GM12878 (cell line): ENCODE results near the gene ALKBH1. TPM values are rescaled to one million over a fixed set of nuclear protein-coding genes. Genes with fewer than 3 reads are reported as not detected.
A peak's percentile ranks its signal among the peaks of the same experiment; 100 is the strongest.

Source experiments
- ATAC-seq: fragments of 200-7000 bp; cut with Tn5 transposase; 3 replicates; pipeline ENCODE4 v1.9.1; 2020; ENCODE audit warnings: mild to moderate bottlenecking, moderate library complexity
- BruUV-seq: library from RNA; stranded (reverse); fragments of 400-500 nt; replicated peaks from 2 replicates; lab custom pipeline; 2021; lab: Mats Ljungman, UMichigan
- CTCF ChIA-PET: fragments of 300-600 bp; sonication (Branson Sonifier 250); formaldehyde crosslinking; extraction: SDS; loops from one replicate; lab custom pipeline; 2021; ENCODE audit warnings: inconsistent platforms; lab: Yijun Ruan, JAX
- POLR2A ChIA-PET: fragments of 350-600 bp; formaldehyde crosslinking; extraction: SDS; loops from one replicate; lab custom pipeline; 2021; ENCODE audit warnings: inconsistent platforms; lab: Charles Lee
- RAD21 ChIA-PET: fragments of 300-600 bp; sonication (Branson Sonifier 250); formaldehyde crosslinking; loops from one replicate; lab custom pipeline; 2023; ENCODE audit warnings: antibody characterized with exemption; ENCODE audit not compliant: unreplicated experiment; lab: Charles Lee
- SMC1A ChIA-PET: fragments of 300-600 bp; sonication (Branson Sonifier 250); formaldehyde crosslinking; loops from one replicate; lab custom pipeline; 2023; ENCODE audit not compliant: unreplicated experiment, uncharacterized antibody; lab: Charles Lee
- DNase-seq: peaks from one replicate; pipeline ENCODE4 v3.0.0-alpha.2; 2011; ENCODE audit warnings: low read depth, low spot score
- FAIRE-seq: peaks from 3 replicates; lab custom pipeline; 2011; peaks lifted over from hg19 to GRCh38; lab: Jason Lieb, UNC
- H2AFZ ChIP-seq: 2 replicates; pipeline ENCODE4 v1.6.0; 2011; ENCODE audit warnings: low read depth, low read length, control low read depth; ENCODE audit not compliant: control insufficient read depth
- H3K27ac ChIP-seq: 2 replicates; pipeline ENCODE4 v1.5.1; 2011; ENCODE audit warnings: control low read depth; ENCODE audit not compliant: control insufficient read depth, insufficient read depth
- H3K27me3 ChIP-seq, 2 experiments: replicated peaks in 1 of 2; 2 replicates each; pipeline versions ENCODE4 v1.6.0 to v1.6.1; 2011; ENCODE audit warnings: low read length in 1 of 2; ENCODE audit not compliant: control insufficient read depth in 2 of 2, insufficient read depth in 2 of 2
- H3K36me3 ChIP-seq, 2 experiments: 2 replicates each; pipeline ENCODE4 v1.5.1; 2011; ENCODE audit warnings: low read length in 1 of 2; ENCODE audit not compliant: control insufficient read depth in 2 of 2, insufficient read depth in 2 of 2
- H3K4me1 ChIP-seq: 2 replicates; pipeline ENCODE4 v1.6.1; 2011; ENCODE audit warnings: mild to moderate bottlenecking, low read length, moderate library complexity, mixed read lengths; ENCODE audit not compliant: control insufficient read depth, insufficient read depth
- H3K4me2 ChIP-seq: 2 replicates; pipeline ENCODE4 v1.6.0; 2011; ENCODE audit warnings: control low read depth; ENCODE audit not compliant: control insufficient read depth, insufficient read depth
- H3K4me3 ChIP-seq: fragments of 200-600 bp; sonication (generic); 2 replicates; pipeline ENCODE4 v1.5.1; 2016
- H3K79me2 ChIP-seq: 2 replicates; pipeline ENCODE4 v1.6.0; 2011; ENCODE audit warnings: low read length; ENCODE audit not compliant: control insufficient read depth, insufficient read depth
- H3K9ac ChIP-seq: 2 replicates; pipeline ENCODE4 v1.8.0; 2011; ENCODE audit warnings: low read length, control low read depth, mixed read lengths; ENCODE audit not compliant: control insufficient read depth, insufficient read depth
- H3K9me3 ChIP-seq: replicated peaks from 3 replicates; pipeline ENCODE4 v1.5.1; 2011; ENCODE audit warnings: mild to moderate bottlenecking, low read length; ENCODE audit not compliant: control insufficient read depth, insufficient read depth
- H4K20me1 ChIP-seq: 2 replicates; pipeline ENCODE4 v1.6.0; 2011; ENCODE audit not compliant: control insufficient read depth, insufficient read depth
- BHLHE40 ChIP-seq, 2 experiments: fragments of 450-650 bp in 1 of 2; IDR thresholded peaks; 2 replicates each; pipeline ENCODE4 v1.6.1; 2011 to 2017; ENCODE audit warnings: low read depth in 2 of 2, borderline replicate concordance in 1 of 2, improper control_type of control experiment in 1 of 2, low read length in 1 of 2, mild to moderate bottlenecking in 1 of 2
- CEBPB ChIP-seq, 2 experiments: fragments of 150-350 bp in 1 of 2; IDR thresholded peaks; 2 replicates each; pipeline ENCODE4 v1.6.1; 2012 to 2014; ENCODE audit warnings: low read depth in 2 of 2, low read length in 2 of 2, borderline replicate concordance in 1 of 2, inconsistent platforms in 1 of 2
- CHD2 ChIP-seq: IDR thresholded peaks from 2 replicates; pipeline ENCODE4 v1.6.1; 2011; ENCODE audit warnings: low read depth, low read length, improper control_type of control experiment, borderline replicate concordance
- GABPA ChIP-seq: IDR thresholded peaks from 2 replicates; pipeline ENCODE4 v1.6.1; 2014; ENCODE audit warnings: antibody characterized with exemption, low read depth, mild to moderate bottlenecking, inconsistent platforms
- IKZF2 ChIP-seq, 2 experiments: fragments of 450-650 bp; IDR thresholded peaks; 2 replicates each; pipeline ENCODE4 v1.6.1; 2017; ENCODE audit warnings: mild to moderate bottlenecking in 2 of 2, moderate library complexity in 2 of 2
- MTA2 ChIP-seq: fragments of 450-650 bp; IDR thresholded peaks from 2 replicates; pipeline ENCODE4 v1.6.1; 2016; ENCODE audit warnings: low read depth, mild to moderate bottlenecking, moderate library complexity
- PAX5 ChIP-seq: IDR thresholded peaks from 2 replicates; pipeline ENCODE4 v1.6.1; 2011; ENCODE audit warnings: low read depth, low read length, borderline replicate concordance
- PAX8 ChIP-seq: fragments of 450-650 bp; IDR thresholded peaks from 2 replicates; pipeline ENCODE4 v1.6.1; 2017; ENCODE audit warnings: mild to moderate bottlenecking, moderate library complexity
- PML ChIP-seq: IDR thresholded peaks from 2 replicates; pipeline ENCODE4 v1.6.1; 2012; ENCODE audit warnings: low read length, inconsistent platforms
- RAD21 ChIP-seq: IDR thresholded peaks from 2 replicates; pipeline ENCODE4 v1.6.1; 2011; ENCODE audit warnings: mild to moderate bottlenecking, low read depth, low read length, moderate library complexity; ENCODE audit not compliant: insufficient read depth
- RB1 ChIP-seq: fragments of 450-650 bp; formaldehyde crosslinking; IDR thresholded peaks from 2 replicates; pipeline ENCODE4 v1.6.1; 2017; ENCODE audit warnings: mild to moderate bottlenecking, borderline replicate concordance
- TCF12 ChIP-seq: IDR thresholded peaks from 2 replicates; pipeline ENCODE4 v1.6.1; 2011; ENCODE audit warnings: low read depth, mild to moderate bottlenecking, low read length
- WGBS: methylation state at CpG from one replicate; pipeline ENCODE4 v1.1.6; 2016; ENCODE audit warnings: low lambda C conversion rate; ENCODE audit not compliant: insufficient replicate concordance, insufficient coverage; ENCODE audit errors: missing lambda C conversion rate; 5-methylcytosine and 5-hydroxymethylcytosine counted together
- in situ Hi-C: fragments of 300-500 bp; cut with MboI; formaldehyde crosslinking; loops from 9 replicates; pipeline ENCODE4 v1.14.3; 2018; ENCODE audit warnings: mixed read lengths
- intact Hi-C: fragments of 100-400 bp; cut with micrococcal nuclease; formaldehyde crosslinking; loops from one replicate; pipeline ENCODE4 v1.14.2; 2022; ENCODE audit not compliant: unreplicated experiment
- polyA plus RNA-seq, 11 experiments: library from polyadenylated mRNA; depleted of rRNA in 4 of 11; unstranded in 6 of 11; stranded (reverse) in 5 of 11; fragments of >200 nt; fragmentation: Nextera tagmentation in 4 of 11; fragmentation: Illumina TruSeq in 1 of 11; extraction: Ambion mirVana in 4 of 11; extraction: Trizol in 1 of 11; gene quantifications; 1 replicate in 1 of 11; 2 replicates in 10 of 11; pipeline versions ENCODE4 v1.2.1 to v1.2.3, GENCODE V29; 2011 to 2016; ENCODE audit warnings: inconsistent platforms in 2 of 11, missing spikeins in 2 of 11, low read depth in 1 of 11
- total RNA-seq, 4 experiments: library from RNA; depleted of rRNA in 3 of 4; stranded (reverse); fragments of >200 nt in 3 of 4; fragmentation: Illumina TruSeq in 1 of 4; extraction: Trizol in 1 of 4; gene quantifications; 2 replicates each; pipeline versions ENCODE4 v1.2.1 to v1.2.3, GENCODE V29; 2013 to 2021
- TF ChIP-seq, protein P1 (sequence below): fragments of 450-650 bp; IDR thresholded peaks from 2 replicates; pipeline ENCODE4 v1.6.1; 2014; ENCODE audit warnings: mild to moderate bottlenecking
- TF ChIP-seq, protein P2 (sequence below): fragments of 450-650 bp; IDR thresholded peaks from 2 replicates; pipeline ENCODE4 v1.6.1; 2016; ENCODE audit warnings: mild to moderate bottlenecking
- TF ChIP-seq, protein P3 (sequence below), 3 experiments: IDR thresholded peaks in 2 of 3; conservative IDR thresholded peaks in 1 of 3; 2 replicates each; pipeline ENCODE4 v1.5.1; 2011; ENCODE audit warnings: low read depth in 3 of 3, low read length in 3 of 3, mild to moderate bottlenecking in 3 of 3, control low read depth in 2 of 3, moderate library complexity in 2 of 3, inconsistent platforms in 1 of 3, mixed read lengths in 1 of 3; ENCODE audit not compliant: control insufficient read depth in 2 of 3, insufficient read depth in 1 of 3; ENCODE audit errors: extremely low read depth in 1 of 3
- TF ChIP-seq, protein P4 (sequence below): fragments of 450-650 bp; IDR thresholded peaks from 2 replicates; pipeline ENCODE4 v1.6.1; 2016; ENCODE audit warnings: mild to moderate bottlenecking
- TF ChIP-seq, protein P5 (sequence below): IDR thresholded peaks from 2 replicates; pipeline ENCODE4 v1.6.1; 2012; ENCODE audit warnings: low read length, inconsistent platforms

ALKBH1 gene
- total and polyA plus RNA-seq, 10 of the 15 experiments (the other 5 are each of a cell fraction or from before 2014, with no cell fraction given): 6.5 to 24.1 (median 17.0) TPM

DNA sequence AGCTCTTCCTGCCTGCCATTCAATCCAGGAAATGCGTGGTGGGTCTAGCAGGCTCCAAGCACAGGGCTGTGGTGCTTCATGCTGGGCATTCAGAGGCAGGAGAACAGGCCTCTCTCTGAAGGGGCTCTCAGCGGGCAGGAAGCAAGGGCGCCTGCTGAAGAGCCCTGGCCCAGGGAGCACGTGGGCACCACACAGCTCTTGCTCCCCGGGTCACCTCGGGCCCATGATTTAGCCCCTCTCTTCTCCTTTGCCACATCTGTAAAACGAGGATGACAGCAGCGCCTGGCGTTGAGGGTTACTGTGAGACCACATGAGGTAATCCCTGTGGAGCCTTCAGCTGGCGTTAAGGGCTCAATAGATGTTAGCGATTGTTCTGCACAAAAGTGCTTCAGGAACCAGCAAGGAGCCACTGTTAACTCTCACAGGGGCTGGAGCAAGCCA is 53.8 kb downstream of the ALKBH1 start:
- CTCF ChIA-PET: interaction anchor here (0.8 to 1.2 kb wide), 3 partner anchors 16 to 913 kb away, joined by 3 to 5 read pairs (median 3); no protein-coding TSS in a partner anchor
- TF ChIP-seq BHLHE40 (IDR thresholded peaks at IDR 0.05; ENCODE audit: borderline replicate concordance in 1 of 2, low read depth in 2 of 2, low read length in 1 of 2) (no peak), CEBPB (IDR thresholded peaks at IDR 0.05; ENCODE audit: borderline replicate concordance in 1 of 2, low read depth in 2 of 2, low read length in 2 of 2) (no peak), MTA2 (no peak), PAX8 (no peak), PML (no peak), PAX5 (no peak), TCF12 (no peak), CHD2 (no peak), RAD21 (no peak), RB1 (no peak), GABPA (no peak), IKZF2 (IDR thresholded peaks at IDR 0.05) (no peak)
- TF ChIP-seq, protein P1, sequence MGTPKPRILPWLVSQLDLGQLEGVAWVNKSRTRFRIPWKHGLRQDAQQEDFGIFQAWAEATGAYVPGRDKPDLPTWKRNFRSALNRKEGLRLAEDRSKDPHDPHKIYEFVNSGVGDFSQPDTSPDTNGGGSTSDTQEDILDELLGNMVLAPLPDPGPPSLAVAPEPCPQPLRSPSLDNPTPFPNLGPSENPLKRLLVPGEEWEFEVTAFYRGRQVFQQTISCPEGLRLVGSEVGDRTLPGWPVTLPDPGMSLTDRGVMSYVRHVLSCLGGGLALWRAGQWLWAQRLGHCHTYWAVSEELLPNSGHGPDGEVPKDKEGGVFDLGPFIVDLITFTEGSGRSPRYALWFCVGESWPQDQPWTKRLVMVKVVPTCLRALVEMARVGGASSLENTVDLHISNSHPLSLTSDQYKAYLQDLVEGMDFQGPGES: no peak
- TF ChIP-seq, protein P2, sequence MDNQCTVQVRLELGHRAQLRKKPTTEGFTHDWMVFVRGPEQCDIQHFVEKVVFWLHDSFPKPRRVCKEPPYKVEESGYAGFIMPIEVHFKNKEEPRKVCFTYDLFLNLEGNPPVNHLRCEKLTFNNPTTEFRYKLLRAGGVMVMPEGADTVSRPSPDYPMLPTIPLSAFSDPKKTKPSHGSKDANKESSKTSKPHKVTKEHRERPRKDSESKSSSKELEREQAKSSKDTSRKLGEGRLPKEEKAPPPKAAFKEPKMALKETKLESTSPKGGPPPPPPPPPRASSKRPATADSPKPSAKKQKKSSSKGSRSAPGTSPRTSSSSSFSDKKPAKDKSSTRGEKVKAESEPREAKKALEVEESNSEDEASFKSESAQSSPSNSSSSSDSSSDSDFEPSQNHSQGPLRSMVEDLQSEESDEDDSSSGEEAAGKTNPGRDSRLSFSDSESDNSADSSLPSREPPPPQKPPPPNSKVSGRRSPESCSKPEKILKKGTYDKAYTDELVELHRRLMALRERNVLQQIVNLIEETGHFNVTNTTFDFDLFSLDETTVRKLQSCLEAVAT: no peak
- TF ChIP-seq, protein P3, sequence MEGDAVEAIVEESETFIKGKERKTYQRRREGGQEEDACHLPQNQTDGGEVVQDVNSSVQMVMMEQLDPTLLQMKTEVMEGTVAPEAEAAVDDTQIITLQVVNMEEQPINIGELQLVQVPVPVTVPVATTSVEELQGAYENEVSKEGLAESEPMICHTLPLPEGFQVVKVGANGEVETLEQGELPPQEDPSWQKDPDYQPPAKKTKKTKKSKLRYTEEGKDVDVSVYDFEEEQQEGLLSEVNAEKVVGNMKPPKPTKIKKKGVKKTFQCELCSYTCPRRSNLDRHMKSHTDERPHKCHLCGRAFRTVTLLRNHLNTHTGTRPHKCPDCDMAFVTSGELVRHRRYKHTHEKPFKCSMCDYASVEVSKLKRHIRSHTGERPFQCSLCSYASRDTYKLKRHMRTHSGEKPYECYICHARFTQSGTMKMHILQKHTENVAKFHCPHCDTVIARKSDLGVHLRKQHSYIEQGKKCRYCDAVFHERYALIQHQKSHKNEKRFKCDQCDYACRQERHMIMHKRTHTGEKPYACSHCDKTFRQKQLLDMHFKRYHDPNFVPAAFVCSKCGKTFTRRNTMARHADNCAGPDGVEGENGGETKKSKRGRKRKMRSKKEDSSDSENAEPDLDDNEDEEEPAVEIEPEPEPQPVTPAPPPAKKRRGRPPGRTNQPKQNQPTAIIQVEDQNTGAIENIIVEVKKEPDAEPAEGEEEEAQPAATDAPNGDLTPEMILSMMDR (IDR thresholded peaks at IDR 0.05 in 2 of 3, conservative IDR thresholded peaks at IDR 0.05 in 1 of 3; ENCODE audit: control insufficient read depth in 2 of 3, extremely low read depth in 1 of 3, insufficient read depth in 1 of 3, low read depth in 3 of 3, low read length in 3 of 3): no peak
- TF ChIP-seq, protein P4, sequence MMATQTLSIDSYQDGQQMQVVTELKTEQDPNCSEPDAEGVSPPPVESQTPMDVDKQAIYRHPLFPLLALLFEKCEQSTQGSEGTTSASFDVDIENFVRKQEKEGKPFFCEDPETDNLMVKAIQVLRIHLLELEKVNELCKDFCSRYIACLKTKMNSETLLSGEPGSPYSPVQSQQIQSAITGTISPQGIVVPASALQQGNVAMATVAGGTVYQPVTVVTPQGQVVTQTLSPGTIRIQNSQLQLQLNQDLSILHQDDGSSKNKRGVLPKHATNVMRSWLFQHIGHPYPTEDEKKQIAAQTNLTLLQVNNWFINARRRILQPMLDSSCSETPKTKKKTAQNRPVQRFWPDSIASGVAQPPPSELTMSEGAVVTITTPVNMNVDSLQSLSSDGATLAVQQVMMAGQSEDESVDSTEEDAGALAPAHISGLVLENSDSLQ: no peak
- TF ChIP-seq, protein P5, sequence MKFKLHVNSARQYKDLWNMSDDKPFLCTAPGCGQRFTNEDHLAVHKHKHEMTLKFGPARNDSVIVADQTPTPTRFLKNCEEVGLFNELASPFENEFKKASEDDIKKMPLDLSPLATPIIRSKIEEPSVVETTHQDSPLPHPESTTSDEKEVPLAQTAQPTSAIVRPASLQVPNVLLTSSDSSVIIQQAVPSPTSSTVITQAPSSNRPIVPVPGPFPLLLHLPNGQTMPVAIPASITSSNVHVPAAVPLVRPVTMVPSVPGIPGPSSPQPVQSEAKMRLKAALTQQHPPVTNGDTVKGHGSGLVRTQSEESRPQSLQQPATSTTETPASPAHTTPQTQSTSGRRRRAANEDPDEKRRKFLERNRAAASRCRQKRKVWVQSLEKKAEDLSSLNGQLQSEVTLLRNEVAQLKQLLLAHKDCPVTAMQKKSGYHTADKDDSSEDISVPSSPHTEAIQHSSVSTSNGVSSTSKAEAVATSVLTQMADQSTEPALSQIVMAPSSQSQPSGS: no peak

More for the DNA sequence above, 53.8 kb downstream of the ALKBH1 start:
- Histone ChIP-seq H3K9ac (no peak overlapping the region), H3K79me2 (no peaks in the 10 kb centered on the region), H4K20me1 (no peaks in the 10 kb centered on the region), H3K27me3 (no peaks in the 10 kb centered on the region), H3K36me3 (no peaks in the 10 kb centered on the region), H3K4me3 (no peak overlapping the region), H3K4me2 (no peak overlapping the region), H3K27ac (no peak overlapping the region), H3K4me1 (no peaks in the 10 kb centered on the region; the same call in 1 of the 2 replicates), H3K9me3 (no peaks in the 10 kb centered on the region), H2AFZ (no peak overlapping the region)
- DNase-seq: no peak
- FAIRE-seq: no peak
- intact Hi-C loops: no loop called here
- ChIA-PET RAD21 (no interaction called here), POLR2A (interaction anchor here (0.6 kb wide), 1 partner anchor 1056 kb away, joined by 3 read pairs; no protein-coding TSS in a partner anchor), SMC1A (no interaction called here)
- in situ Hi-C loops: loop anchor here (25.0 kb wide), 1 partner anchor 933 kb away; no protein-coding TSS in a partner anchor
- 32% methylated on average over 11 of the region's 11 CpGs for WGBS
- peak; percentile 18; the same call in 2 of the 3 replicates for ATAC-seq
- BruUV-seq: no TSS peak
